Osteocyte (in vitro differentiated cells): Measurements from ENCODE around the gene MCF2L2. TPM values are rescaled to one million over a fixed set of nuclear protein-coding genes. Genes with fewer than 3 reads are reported as not detected.

Source experiments
- DNase-seq: peaks from one replicate; pipeline ENCODE4 v3.0.0; 2021; ENCODE audit warnings: mixed read lengths; ENCODE audit not compliant: unreplicated experiment; ENCODE audit errors: extremely low spot score
- H3K27ac Mint-ChIP-seq: one replicate; pipeline ENCODE4 v1.8.0; 2021; ENCODE audit warnings: mild to moderate bottlenecking, mixed read lengths; ENCODE audit not compliant: unreplicated experiment
- H3K27me3 Mint-ChIP-seq: one replicate; pipeline ENCODE4 v1.8.0; 2021; ENCODE audit warnings: mixed read lengths; ENCODE audit not compliant: unreplicated experiment
- H3K36me3 Mint-ChIP-seq: one replicate; pipeline ENCODE4 v1.8.0; 2021; ENCODE audit warnings: mixed read lengths; ENCODE audit not compliant: unreplicated experiment
- H3K4me1 Mint-ChIP-seq: one replicate; pipeline ENCODE4 v1.8.0; 2021; ENCODE audit warnings: mixed read lengths; ENCODE audit not compliant: unreplicated experiment
- H3K4me3 Mint-ChIP-seq: one replicate; pipeline ENCODE4 v1.8.0; 2021; ENCODE audit warnings: mild to moderate bottlenecking, moderate library complexity, mixed read lengths; ENCODE audit not compliant: unreplicated experiment
- H3K9me3 Mint-ChIP-seq: one replicate; pipeline ENCODE4 v1.8.0; 2021; ENCODE audit warnings: mixed read lengths; ENCODE audit not compliant: unreplicated experiment
- total RNA-seq: library from RNA; stranded (reverse); gene quantifications from 2 replicates; pipeline ENCODE4 v1.2.1, GENCODE V29; 2021
- TF ChIP-seq, protein P1 (sequence below): fragments of 200-600 bp; sonication (generic); IDR thresholded peaks from 2 replicates; pipeline ENCODE4 v1.5.0; 2021; ENCODE audit warnings: antibody characterized with exemption, mild to moderate bottlenecking, moderate library complexity

Gene MCF2L2
- total RNA-seq, 1 donor from 2014 or later = 1.7 TPM

DNA sequence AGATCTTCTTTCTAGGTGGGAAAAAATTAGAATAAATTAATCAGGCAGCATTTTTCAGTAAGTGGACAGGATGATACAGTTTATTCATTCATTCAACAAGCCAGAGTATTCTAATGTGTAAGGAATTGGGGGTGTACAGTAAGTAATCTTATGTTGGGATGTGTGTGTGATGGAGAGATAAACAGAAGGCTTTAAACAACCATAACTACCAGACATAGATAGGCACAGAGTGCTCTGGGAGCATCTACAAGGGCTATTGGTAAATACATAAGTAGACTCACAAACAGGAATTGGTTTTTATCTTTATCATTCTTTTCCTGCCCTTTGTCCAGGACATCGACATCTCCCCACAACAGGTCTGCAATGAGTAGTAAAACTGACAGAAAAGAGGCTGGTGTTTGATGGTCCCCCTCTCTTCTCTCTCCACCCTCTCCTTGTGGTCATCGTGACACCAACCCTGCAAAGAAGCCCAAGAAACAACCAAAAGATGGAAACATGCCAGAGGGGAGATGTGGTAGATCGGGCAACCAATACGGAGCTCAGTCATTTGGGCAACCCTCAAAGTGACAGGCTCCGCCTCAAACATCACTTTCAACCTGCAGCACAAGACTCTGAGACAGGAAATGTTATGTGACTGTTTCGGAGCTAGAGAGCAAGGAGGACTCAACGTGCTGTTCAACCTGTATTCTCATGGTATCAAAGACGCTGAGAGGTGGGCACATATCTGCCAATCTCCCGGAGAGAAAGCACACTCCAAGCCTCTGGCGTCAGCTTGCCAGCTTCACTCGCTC, 204.0 kb downstream of the MCF2L2 start:
- peaks cover 16% of the 10 kb centered on the region for H3K27me3 Mint-ChIP-seq
- TF ChIP-seq, protein P1, sequence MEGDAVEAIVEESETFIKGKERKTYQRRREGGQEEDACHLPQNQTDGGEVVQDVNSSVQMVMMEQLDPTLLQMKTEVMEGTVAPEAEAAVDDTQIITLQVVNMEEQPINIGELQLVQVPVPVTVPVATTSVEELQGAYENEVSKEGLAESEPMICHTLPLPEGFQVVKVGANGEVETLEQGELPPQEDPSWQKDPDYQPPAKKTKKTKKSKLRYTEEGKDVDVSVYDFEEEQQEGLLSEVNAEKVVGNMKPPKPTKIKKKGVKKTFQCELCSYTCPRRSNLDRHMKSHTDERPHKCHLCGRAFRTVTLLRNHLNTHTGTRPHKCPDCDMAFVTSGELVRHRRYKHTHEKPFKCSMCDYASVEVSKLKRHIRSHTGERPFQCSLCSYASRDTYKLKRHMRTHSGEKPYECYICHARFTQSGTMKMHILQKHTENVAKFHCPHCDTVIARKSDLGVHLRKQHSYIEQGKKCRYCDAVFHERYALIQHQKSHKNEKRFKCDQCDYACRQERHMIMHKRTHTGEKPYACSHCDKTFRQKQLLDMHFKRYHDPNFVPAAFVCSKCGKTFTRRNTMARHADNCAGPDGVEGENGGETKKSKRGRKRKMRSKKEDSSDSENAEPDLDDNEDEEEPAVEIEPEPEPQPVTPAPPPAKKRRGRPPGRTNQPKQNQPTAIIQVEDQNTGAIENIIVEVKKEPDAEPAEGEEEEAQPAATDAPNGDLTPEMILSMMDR = no peak
- no peaks in the 10 kb centered on the region for H3K36me3 Mint-ChIP-seq
- H3K27ac Mint-ChIP-seq = no peak overlapping the region
- no peak for DNase-seq
- no peaks in the 10 kb centered on the region for H3K4me1 Mint-ChIP-seq
- no peaks in the 10 kb centered on the region for H3K9me3 Mint-ChIP-seq
- no peak overlapping the region for H3K4me3 Mint-ChIP-seq

DNA sequence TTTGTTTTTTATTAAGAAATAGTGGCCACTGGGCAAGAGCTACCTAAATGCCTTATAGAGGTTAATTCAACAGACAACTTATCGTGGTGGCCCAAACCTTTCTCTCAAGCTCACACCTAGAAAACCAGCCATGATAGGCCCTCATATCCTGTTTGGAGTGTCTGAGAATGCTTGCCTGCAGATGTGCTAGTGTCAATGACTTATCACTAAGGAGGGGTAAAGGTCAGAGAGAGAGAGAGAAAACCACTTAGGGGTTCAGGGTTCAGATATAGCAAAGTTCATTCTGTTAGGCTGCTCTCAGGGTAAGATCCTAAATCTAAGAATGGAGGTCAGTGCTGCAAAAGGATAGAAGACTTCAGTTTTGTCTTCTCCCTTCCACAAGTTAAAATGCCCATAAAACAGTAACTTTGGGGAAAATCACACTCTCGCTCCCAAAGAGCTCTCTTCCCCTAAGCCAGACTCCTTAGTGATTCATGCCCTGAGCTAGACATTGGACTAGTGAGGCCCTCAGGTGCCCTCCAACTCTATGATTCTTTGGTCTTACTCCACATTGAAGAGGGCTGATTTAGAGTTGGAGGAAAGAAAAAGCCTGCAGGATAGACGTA, 205.7 kb downstream of the MCF2L2 start:
- Mint-ChIP-seq H3K4me1 (no peaks in the 10 kb centered on the region), H3K27me3 (peaks cover 25% of the 10 kb centered on the region), H3K9me3 (no peaks in the 10 kb centered on the region), H3K4me3 (no peak overlapping the region), H3K27ac (no peak overlapping the region), H3K36me3 (no peaks in the 10 kb centered on the region)
- TF ChIP-seq, protein P1 = no peak
- no peak for DNase-seq

DNA sequence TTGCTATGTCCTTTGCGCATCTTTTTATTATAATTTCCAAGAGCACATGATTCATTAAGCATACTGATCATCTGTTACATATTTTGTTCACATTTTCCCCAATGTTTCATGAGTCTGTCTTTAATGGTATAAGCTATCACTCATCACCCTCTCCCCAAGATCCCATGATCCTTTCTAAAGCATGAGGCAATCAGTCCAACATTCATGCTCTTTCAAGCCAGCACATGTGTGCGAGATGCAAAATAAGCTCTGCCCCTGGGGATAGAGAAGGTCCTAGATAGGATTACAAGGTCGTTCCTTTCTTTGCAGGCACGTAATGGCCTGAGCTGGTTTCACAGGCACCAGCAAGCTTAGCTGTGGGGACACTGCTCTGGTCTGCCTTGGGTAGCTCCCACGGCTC, 207.6 kb downstream of the MCF2L2 start:
- DNase-seq = no peak
- no peaks in the 10 kb centered on the region for H3K4me1 Mint-ChIP-seq
- no peak overlapping the region for H3K27ac Mint-ChIP-seq
- no peaks in the 10 kb centered on the region for H3K36me3 Mint-ChIP-seq
- H3K27me3 Mint-ChIP-seq = peaks cover 22% of the 10 kb centered on the region
- TF ChIP-seq, protein P1 = no peak
- no peak overlapping the region for H3K4me3 Mint-ChIP-seq
- H3K9me3 Mint-ChIP-seq = no peaks in the 10 kb centered on the region

DNA sequence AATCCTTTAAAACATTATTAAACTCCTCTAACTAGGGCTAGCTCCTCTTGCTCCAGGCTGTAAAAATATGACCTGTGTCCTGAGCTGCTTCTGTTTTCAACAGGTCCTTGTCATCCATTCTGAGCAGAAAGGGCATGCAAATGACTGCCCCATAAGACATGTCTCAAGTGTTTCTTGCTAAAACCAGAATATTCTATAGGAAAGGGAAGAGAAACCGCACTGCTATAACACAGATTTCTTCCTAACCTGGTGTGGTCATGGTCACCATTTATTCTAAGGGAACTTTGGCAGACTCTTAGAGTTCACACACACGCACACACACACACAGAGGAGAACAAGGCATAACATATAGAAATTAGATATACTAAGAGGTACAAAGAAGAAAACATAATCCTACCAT, 209.6 kb downstream of the MCF2L2 start:
- no peaks in the 10 kb centered on the region for H3K9me3 Mint-ChIP-seq
- H3K4me3 Mint-ChIP-seq = no peak overlapping the region
- no peaks in the 10 kb centered on the region for H3K36me3 Mint-ChIP-seq
- no peaks in the 10 kb centered on the region for H3K4me1 Mint-ChIP-seq
- TF ChIP-seq, protein P1 = no peak
- H3K27ac Mint-ChIP-seq = no peak overlapping the region
- H3K27me3 Mint-ChIP-seq = peaks cover 31% of the 10 kb centered on the region
- DNase-seq = no peak

DNA sequence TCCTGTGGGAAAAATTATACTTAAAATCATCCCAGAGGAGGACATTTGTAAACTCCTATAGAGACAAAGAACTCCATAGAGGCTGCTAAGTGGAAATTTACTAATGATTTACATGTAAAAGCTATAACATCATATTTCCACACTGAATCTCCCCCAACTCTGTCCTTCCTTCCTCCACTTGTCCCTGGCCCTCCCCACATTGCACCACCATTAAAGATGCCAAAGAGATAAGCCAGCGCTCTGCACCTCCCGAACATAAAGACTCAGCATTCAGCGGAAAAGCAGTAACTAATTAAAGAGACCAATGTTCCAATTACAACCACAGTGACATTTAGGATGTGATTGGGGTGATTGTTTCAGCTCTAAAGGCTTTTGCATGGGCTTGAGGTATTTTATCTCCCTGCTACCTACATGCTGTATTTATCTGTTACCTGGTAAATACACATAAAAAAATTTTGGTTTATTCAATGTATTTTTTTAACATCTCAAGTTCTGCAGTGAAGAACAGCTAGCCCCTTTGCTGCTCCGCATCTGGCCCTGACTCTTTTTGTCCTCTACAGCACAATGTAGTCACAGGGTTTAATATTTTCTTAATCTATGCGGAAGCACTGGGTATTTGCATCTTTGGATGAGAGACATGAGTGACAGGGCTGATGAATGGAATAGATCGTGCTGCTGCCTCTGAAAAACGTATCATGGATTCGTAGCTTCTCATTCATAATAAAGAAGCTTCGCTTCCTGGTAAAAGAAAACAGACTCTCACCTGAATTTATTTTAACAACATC, 210.7 kb downstream of the MCF2L2 start:
- peak; percentile 7 for DNase-seq
- no peaks in the 10 kb centered on the region for H3K4me1 Mint-ChIP-seq
- no peak overlapping the region for H3K4me3 Mint-ChIP-seq
- TF ChIP-seq, protein P1 = no peak
- H3K27me3 Mint-ChIP-seq = peaks cover 38% of the 10 kb centered on the region
- no peaks in the 10 kb centered on the region for H3K36me3 Mint-ChIP-seq
- no peak overlapping the region for H3K27ac Mint-ChIP-seq
- H3K9me3 Mint-ChIP-seq = no peaks in the 10 kb centered on the region
